ENCODE data around the gene CDH24.

GRCh38 chr14:23033801-23034497, 23.4 kb downstream of the CDH24 start:
- TF ChIP-seq, protein P1, sequence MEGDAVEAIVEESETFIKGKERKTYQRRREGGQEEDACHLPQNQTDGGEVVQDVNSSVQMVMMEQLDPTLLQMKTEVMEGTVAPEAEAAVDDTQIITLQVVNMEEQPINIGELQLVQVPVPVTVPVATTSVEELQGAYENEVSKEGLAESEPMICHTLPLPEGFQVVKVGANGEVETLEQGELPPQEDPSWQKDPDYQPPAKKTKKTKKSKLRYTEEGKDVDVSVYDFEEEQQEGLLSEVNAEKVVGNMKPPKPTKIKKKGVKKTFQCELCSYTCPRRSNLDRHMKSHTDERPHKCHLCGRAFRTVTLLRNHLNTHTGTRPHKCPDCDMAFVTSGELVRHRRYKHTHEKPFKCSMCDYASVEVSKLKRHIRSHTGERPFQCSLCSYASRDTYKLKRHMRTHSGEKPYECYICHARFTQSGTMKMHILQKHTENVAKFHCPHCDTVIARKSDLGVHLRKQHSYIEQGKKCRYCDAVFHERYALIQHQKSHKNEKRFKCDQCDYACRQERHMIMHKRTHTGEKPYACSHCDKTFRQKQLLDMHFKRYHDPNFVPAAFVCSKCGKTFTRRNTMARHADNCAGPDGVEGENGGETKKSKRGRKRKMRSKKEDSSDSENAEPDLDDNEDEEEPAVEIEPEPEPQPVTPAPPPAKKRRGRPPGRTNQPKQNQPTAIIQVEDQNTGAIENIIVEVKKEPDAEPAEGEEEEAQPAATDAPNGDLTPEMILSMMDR (IDR thresholded peaks at IDR 0.05), result no peak
- TF ChIP-seq EZH2 (IDR thresholded peaks at IDR 0.05; ENCODE audit: borderline replicate concordance, insufficient read depth, low read depth, low read length, poor library complexity, severe bottlenecking), result no peak

Measured in B cell (primary cell).